Cardiac muscle cell (in vitro differentiated cells and primary cell): ENCODE data around the gene DNASE1L1. TPM values are rescaled to one million over a fixed set of nuclear protein-coding genes. Genes with fewer than 3 reads are reported as not detected.

Experiments used
- DNase-seq, 2 donors: peaks; one replicate each; pipeline versions ENCODE4 v3.0.0 to v3.0.0-alpha.2; 2010 to 2017; ENCODE audit warnings: low read depth in 1 of 2, low spot score in 1 of 2
- H3K27ac ChIP-seq: fragments of 200-600 bp; sonication (generic); 2 replicates; pipeline ENCODE4 v1.5.1; 2016
- H3K27me3 ChIP-seq: fragments of 200-600 bp; sonication (generic); 2 replicates; pipeline ENCODE4 v1.6.0; 2016; ENCODE audit warnings: control low read depth
- H3K36me3 ChIP-seq: fragments of 200-600 bp; sonication (generic); 2 replicates; pipeline ENCODE4 v1.5.1; 2016; ENCODE audit warnings: control low read depth
- H3K4me1 ChIP-seq: fragments of 200-600 bp; sonication (generic); 2 replicates; pipeline ENCODE4 v1.8.1; 2017; ENCODE audit warnings: low read depth, mild to moderate bottlenecking, mixed run types
- H3K4me3 ChIP-seq: fragments of 200-600 bp; sonication (generic); 2 replicates; pipeline ENCODE4 v1.5.1; 2016; ENCODE audit warnings: mild to moderate bottlenecking
- H3K9me3 ChIP-seq: fragments of 200-600 bp; sonication (generic); 2 replicates; pipeline ENCODE4 v1.5.1; 2017; ENCODE audit warnings: low read depth, mild to moderate bottlenecking, control low read depth
- polyA plus RNA-seq: library from polyadenylated mRNA; unstranded; fragments of >200 nt; fragmentation: Nextera tagmentation; extraction: Ambion mirVana; gene quantifications from 2 replicates; pipeline ENCODE4 v1.2.1, GENCODE V29; 2016
- total RNA-seq: library from RNA; depleted of rRNA; stranded (reverse); fragments of >200 nt; gene quantifications from 2 replicates; pipeline ENCODE4 v1.2.3, GENCODE V29; 2016
- TF ChIP-seq, protein P1 (sequence below): IDR thresholded peaks from 2 replicates; pipeline ENCODE4 v1.5.1; 2012; ENCODE audit warnings: low read depth, mild to moderate bottlenecking, low read length

Gene DNASE1L1
- total and polyA plus RNA-seq, 2 experiments from 2014 or later, result 24.8 to 34.3 TPM

DNA sequence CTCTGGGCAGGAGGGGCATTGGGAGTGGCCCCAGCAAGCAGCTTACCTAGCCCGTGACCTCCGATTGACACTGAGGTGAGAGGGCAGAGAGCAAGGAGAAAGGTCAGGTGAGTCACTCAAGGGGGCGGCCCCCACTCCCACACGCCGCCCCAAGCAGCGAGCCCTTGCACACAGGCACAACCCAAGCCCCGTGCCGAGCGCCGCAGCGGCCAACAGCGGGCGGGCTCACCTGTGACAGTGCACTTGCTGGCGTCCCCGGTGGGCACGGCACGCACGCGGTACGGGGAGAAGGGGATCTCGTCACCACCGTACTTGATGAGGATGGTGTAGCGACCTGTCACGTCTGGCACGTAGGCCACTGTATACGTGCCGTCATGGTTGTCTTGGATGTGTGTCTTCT, 51.8 kb downstream of the DNASE1L1 start:
- TF ChIP-seq, protein P1, sequence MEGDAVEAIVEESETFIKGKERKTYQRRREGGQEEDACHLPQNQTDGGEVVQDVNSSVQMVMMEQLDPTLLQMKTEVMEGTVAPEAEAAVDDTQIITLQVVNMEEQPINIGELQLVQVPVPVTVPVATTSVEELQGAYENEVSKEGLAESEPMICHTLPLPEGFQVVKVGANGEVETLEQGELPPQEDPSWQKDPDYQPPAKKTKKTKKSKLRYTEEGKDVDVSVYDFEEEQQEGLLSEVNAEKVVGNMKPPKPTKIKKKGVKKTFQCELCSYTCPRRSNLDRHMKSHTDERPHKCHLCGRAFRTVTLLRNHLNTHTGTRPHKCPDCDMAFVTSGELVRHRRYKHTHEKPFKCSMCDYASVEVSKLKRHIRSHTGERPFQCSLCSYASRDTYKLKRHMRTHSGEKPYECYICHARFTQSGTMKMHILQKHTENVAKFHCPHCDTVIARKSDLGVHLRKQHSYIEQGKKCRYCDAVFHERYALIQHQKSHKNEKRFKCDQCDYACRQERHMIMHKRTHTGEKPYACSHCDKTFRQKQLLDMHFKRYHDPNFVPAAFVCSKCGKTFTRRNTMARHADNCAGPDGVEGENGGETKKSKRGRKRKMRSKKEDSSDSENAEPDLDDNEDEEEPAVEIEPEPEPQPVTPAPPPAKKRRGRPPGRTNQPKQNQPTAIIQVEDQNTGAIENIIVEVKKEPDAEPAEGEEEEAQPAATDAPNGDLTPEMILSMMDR, result no peak
- H3K4me3 ChIP-seq, result no peak overlapping the region
- H3K27ac ChIP-seq, result peak overlapping the region; percentile 28
- no peak for DNase-seq
- H3K4me1 ChIP-seq, result no peaks in the 10 kb centered on the region
- H3K36me3 ChIP-seq, result peaks cover 62% of the 10 kb centered on the region
- no peaks in the 10 kb centered on the region for H3K27me3 ChIP-seq
- H3K9me3 ChIP-seq, result no peaks in the 10 kb centered on the region

DNA sequence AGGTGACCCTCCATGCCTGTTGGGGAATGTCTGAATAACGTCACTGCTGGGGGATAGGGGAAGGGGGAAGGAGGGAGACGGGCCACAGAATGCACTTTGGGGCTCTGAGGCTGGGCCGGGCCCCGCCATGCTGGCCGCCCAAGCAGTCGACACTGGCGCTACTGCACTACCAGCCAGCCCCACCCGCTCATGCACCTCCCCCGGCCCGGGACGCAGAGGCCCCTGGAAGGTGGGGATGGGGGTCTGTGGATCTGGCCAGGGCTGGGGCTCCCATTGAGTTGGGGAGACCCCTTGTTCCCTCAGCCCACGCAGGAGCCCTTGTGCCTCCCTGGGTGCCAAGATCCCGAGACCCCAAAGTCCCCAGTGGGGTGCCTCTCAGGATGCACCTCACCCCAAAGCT, 52.5 kb downstream of the DNASE1L1 start:
- DNase-seq, result no peak
- no peak overlapping the region for H3K27ac ChIP-seq
- no peak overlapping the region for H3K4me3 ChIP-seq
- TF ChIP-seq, protein P1, result no peak
- peaks cover 56% of the 10 kb centered on the region for H3K36me3 ChIP-seq
- H3K9me3 ChIP-seq, result no peaks in the 10 kb centered on the region
- no peaks in the 10 kb centered on the region for H3K4me1 ChIP-seq
- no peaks in the 10 kb centered on the region for H3K27me3 ChIP-seq

DNA sequence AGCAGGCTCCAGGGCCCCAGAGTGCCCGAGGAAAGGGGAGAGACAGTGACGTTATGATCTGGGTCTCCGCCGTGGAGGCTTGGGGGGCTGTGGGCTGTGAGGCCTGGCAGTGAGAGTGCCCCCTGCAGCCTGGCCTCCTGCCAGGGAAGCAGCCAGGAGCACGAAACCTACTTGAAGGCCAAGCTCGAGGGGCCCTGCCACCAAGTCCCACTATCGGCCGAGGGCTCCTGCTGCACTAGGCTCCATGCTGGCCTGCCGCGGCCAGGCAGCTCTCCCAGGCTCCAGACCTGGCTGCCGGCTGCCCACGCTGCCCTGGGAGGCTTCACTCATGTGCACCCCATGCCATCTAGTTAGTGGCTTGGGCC, 53.3 kb downstream of the DNASE1L1 start:
- H3K4me3 ChIP-seq, result no peak overlapping the region
- no peaks in the 10 kb centered on the region for H3K27me3 ChIP-seq
- TF ChIP-seq, protein P1, result no peak
- H3K4me1 ChIP-seq, result no peaks in the 10 kb centered on the region
- no peaks in the 10 kb centered on the region for H3K9me3 ChIP-seq
- DNase-seq, result no peak
- peak overlapping the region; percentile 6 for H3K27ac ChIP-seq
- H3K36me3 ChIP-seq, result peaks cover 54% of the 10 kb centered on the region

DNA sequence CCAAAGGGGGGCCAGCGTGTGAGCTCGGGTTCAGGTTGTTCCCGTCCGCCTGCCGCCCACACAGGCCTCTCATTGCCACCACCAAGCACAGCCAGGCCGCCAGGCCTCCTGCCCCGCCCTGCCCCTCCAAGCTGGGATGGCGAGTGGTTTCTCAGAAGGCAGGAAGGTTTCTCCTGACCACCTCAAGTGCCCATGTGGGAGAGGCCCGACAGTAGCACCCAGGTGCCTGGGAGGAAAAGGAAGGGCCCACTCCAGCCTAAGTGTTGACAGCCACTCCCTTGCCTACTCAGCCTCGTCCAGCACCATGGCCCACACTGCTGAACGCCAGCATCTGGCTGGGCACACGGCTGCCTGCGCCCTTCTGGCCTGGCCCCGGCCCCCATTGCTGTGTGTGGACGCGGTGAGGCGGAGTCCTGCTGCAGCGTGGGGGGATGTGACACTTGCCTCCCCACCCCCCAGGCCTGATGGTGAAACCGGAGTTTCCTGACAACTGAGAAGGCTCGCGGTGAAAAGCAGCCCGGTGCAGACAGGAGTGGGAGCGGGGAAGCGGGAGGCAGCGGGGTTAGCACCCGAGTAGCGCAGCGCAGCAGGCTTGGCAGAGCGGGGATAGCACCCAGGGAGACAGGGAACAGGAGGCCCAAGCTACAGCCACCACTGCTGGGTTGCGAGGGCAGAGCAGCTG, 53.8 kb downstream of the DNASE1L1 start:
- peaks cover 50% of the 10 kb centered on the region for H3K36me3 ChIP-seq
- no peaks in the 10 kb centered on the region for H3K27me3 ChIP-seq
- no peak for DNase-seq
- H3K9me3 ChIP-seq, result no peaks in the 10 kb centered on the region
- TF ChIP-seq, protein P1, result no peak
- H3K4me1 ChIP-seq, result no peaks in the 10 kb centered on the region
- no peak overlapping the region for H3K4me3 ChIP-seq
- peak overlapping the region; percentile 23 for H3K27ac ChIP-seq

DNA sequence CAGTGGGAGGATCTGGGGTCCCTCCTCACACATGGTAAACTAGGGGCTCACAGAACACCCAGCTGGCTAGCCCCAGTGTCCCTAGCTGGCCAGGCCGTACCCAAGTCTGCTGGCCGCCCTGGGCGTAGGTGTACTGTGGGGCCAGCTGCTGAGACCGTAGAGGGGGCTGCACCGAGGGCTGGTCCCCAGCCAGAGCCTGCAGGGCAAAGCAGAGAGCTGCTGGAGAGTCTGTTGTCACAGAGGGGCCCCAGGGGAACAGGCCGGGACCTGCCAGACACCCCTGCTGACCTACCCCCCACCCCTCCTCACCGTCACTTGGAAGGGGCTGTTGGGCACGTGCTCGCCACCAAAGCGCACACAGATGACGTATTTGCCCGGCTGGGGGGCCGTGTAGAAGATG, 54.5 kb downstream of the DNASE1L1 start:
- TF ChIP-seq, protein P1, result no peak
- H3K9me3 ChIP-seq, result no peaks in the 10 kb centered on the region
- H3K4me1 ChIP-seq, result no peaks in the 10 kb centered on the region
- no peak for DNase-seq
- H3K36me3 ChIP-seq, result peaks cover 47% of the 10 kb centered on the region
- H3K4me3 ChIP-seq, result no peak overlapping the region
- no peaks in the 10 kb centered on the region for H3K27me3 ChIP-seq
- H3K27ac ChIP-seq, result peak overlapping the region; percentile 23
